NB4 (cell line): ENCODE measurements around the gene HOMER3.

Experiments used
- MAX ChIP-seq: IDR thresholded peaks from 2 replicates; pipeline ENCODE4 v1.6.1; 2011; ENCODE audit warnings: low read depth, low read length
- MYC ChIP-seq: IDR thresholded peaks from 2 replicates; pipeline ENCODE4 v1.6.1; 2011; ENCODE audit warnings: low read depth, low read length
- POLR2A ChIP-seq: IDR thresholded peaks from 2 replicates; pipeline ENCODE4 v1.6.1; 2011; ENCODE audit warnings: mild to moderate bottlenecking; ENCODE audit not compliant: insufficient read length; ENCODE audit errors: extremely low read depth
- TF ChIP-seq, protein P1 (sequence below): IDR thresholded peaks from one replicate; pipeline ENCODE4 v1.5.1; 2012; ENCODE audit warnings: low read depth, low read length

- TF ChIP-seq, protein P1, sequence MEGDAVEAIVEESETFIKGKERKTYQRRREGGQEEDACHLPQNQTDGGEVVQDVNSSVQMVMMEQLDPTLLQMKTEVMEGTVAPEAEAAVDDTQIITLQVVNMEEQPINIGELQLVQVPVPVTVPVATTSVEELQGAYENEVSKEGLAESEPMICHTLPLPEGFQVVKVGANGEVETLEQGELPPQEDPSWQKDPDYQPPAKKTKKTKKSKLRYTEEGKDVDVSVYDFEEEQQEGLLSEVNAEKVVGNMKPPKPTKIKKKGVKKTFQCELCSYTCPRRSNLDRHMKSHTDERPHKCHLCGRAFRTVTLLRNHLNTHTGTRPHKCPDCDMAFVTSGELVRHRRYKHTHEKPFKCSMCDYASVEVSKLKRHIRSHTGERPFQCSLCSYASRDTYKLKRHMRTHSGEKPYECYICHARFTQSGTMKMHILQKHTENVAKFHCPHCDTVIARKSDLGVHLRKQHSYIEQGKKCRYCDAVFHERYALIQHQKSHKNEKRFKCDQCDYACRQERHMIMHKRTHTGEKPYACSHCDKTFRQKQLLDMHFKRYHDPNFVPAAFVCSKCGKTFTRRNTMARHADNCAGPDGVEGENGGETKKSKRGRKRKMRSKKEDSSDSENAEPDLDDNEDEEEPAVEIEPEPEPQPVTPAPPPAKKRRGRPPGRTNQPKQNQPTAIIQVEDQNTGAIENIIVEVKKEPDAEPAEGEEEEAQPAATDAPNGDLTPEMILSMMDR = no peak
- TF ChIP-seq MAX (no peak), MYC (no peak), POLR2A (no peak)
Observed at GRCh38 chr19:18879579-18880373, 61.2 kb downstream of the HOMER3 start.
